ENCODE measurements around the gene NFATC1.
"Not testable (repeated sequence)": the region's sequence is repeated elsewhere in the genome, so short reads cannot be mapped to it uniquely, and the experiment has no call there.

Gene NFATC1

DNA sequence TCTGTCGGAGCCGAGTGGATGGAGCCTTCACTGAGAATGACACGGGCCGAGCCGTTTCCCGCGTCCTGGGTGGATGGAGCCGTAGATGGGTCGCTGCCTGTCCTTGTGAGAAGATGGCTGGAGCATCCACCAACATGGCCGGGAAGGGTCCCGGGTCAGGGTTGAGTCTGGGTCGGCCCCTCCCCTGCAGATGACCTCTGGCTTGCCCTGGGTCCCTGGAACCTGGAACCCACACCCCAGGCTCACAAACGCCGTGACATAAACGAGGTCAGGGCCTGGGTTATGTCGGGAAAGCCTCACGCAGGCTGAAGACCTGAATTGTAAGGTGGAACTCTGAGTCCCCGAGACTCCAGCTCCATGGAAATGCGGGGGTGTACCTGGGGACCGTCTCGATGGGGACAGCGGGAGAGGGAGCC lies 94.9 kb downstream of the NFATC1 start:
- DNase-seq (ENCODE audit: low read depth) = no peak

DNA sequence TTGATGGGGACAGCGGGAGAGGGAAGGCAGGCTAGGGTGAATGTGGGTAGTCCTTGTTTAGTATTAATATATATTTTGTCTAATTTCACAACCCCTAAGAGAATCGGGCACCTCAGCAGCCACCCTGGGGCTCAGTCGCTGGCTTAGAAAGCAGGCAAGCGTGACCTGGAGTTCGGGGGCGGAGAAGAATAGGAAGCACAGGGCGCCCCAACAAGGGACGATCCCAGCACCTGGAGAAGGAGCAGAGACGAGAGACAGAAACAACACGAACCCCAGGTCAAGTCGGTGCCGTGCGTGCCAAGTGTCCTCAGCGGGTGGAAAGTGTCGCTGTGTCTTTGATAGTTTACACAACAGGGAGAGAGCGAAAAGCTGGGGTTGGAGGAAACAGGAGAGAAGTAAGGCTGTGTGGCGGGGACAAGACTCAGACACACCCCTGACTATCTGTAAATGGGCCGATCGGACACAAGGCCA lies 95.4 kb downstream of the NFATC1 start:
- no peak for DNase-seq (ENCODE audit: low read depth)

- DNase-seq (ENCODE audit: low read depth) = no peak
Observed at GRCh38 chr18:79493211-79493800, 97.6 kb downstream of the NFATC1 start.

GRCh38 chr18:79493801-79494211 lies 98.1 kb downstream of the NFATC1 start:
- no peak for DNase-seq (ENCODE audit: low read depth)

DNA sequence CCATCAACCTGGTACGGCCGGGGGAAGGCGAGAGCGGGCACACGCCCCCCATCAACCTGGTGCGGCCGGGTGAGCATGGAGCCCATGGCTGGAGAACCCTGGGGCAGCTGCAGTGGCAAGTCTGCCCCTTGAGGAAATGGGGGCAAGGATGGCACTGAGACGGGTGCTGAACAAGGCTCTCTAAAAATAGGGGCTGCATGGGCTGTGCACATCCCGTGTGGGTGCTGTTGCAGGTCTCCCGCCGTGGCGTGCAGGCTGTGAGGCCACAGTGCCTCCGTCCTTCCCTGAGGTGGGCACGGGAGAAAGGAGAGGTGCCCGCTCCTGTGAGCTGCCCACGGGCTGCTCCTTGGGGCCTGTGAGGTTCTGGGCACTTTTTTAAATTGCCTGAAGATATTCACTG lies 99.2 kb downstream of the NFATC1 start:
- DNase-seq (ENCODE audit: low read depth) = no peak

- no peak for DNase-seq (ENCODE audit: low read depth)
Observed at GRCh38 chr18:79495591-79496071, 99.9 kb downstream of the NFATC1 start.

- no peak for DNase-seq (ENCODE audit: low read depth)
Observed at GRCh38 chr18:79496237-79496977, 100.7 kb downstream of the NFATC1 start.

DNA sequence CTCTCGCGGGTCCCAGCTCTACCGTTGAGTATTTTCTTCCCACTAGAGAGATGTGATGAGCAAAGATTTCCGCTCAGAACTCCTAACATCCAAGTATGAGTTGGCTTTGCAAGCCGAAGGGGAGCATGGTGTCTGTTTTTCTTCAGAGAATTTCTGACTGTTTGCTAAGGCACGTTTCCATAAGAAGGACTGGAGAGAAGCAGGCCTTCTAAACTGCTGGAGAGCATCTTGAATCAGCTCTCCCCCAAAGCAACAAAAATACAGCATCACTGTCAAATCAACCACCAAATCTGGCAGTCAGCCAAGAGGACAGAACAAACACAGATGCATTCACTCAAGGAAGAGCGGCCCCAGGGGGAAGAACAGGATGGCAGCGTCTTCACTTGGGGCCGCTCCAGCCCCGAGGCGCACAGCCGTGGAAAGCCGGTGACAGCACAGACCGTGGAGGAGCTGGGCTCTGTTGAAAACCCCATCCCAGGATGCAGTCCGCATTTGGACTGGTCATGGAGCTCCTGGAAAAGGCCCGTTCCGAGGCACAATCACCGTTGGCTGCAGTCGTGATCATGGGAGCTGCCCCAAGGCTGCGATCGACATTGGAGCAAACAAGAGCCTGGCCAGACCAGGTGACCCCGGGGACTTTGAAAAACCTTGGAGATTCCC lies 101.4 kb downstream of the NFATC1 start:
- DNase-seq (ENCODE audit: low read depth) = no peak

DNA sequence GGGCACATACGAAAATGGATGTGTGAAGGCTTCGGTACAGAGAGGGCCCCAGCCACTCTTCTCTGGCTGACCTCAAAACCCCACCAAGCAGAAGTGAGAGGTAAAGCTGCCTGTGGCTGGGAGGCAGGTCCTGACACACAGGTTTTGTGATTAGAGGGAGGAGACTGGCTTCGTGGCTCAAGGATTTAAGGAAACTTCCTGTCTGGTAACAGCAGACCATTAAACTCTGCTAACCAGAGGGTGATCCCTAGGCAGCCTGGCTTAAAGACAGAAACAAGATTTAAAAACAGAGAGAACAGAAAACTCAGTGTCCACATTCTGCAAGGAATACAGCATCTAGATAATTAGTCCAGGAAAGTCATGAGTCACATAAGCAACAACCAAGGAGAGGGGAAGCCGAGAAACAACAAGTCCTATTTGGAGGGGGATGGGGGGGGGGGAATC lies 101.9 kb downstream of the NFATC1 start:
- no peak for DNase-seq (ENCODE audit: low read depth)

DNA sequence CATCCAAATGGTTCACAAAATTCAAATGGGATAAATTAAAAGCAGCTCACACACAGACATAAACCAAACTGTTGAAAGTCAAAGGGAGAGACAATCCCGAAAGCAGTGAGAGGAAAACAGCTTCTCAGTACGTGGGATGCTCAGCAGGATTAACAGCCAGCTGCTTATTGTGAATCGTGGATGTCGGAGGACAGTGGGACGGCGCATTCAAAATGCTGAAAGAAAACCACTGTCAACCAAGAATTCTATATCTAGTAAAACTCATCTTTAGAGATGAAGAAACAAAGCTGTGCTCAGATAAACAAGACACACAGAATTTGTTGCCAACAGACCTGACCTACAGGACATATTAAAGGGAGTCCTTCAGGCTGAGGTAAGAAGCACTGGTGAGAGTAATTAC lies 102.9 kb downstream of the NFATC1 start:
- DNase-seq (ENCODE audit: low read depth) = no peak

- DNase-seq (ENCODE audit: low read depth) = no peak
Observed at GRCh38 chr18:79501006-79501405, 105.3 kb downstream of the NFATC1 start.

- DNase-seq (ENCODE audit: low read depth) = no peak
Observed at GRCh38 chr18:79502782-79503181, 107.1 kb downstream of the NFATC1 start.

DNA sequence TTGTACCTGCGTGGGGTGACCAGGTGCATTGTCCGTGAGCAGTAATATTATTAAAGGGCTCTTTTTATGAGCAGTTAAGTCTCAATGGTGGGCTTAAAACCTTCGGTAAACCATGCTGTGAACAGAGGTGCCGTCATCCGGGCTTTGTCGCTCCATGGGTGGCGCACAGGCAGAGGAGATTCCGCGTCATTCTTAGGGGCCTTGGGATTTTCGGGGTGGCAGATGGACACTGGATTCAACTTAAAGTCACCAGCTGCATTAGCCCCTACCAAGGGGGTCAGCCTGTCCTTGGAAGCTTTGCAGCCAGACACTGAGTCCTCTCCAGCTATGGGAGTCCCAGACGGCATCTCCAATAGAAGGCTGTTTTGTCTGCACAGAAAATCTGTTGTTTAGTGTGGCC lies 107.7 kb downstream of the NFATC1 start:
- no peak for DNase-seq (ENCODE audit: low read depth)

- DNase-seq (ENCODE audit: low read depth) = no peak
Observed at GRCh38 chr18:79504034-79504433, 108.3 kb downstream of the NFATC1 start.

GRCh38 chr18:79504495-79504894 lies 108.8 kb downstream of the NFATC1 start:
- not testable (repeated sequence) for DNase-seq (ENCODE audit: low read depth)

GRCh38 chr18:79505465-79505864 lies 109.7 kb downstream of the NFATC1 start:
- not testable (repeated sequence) for DNase-seq (ENCODE audit: low read depth)

DNA sequence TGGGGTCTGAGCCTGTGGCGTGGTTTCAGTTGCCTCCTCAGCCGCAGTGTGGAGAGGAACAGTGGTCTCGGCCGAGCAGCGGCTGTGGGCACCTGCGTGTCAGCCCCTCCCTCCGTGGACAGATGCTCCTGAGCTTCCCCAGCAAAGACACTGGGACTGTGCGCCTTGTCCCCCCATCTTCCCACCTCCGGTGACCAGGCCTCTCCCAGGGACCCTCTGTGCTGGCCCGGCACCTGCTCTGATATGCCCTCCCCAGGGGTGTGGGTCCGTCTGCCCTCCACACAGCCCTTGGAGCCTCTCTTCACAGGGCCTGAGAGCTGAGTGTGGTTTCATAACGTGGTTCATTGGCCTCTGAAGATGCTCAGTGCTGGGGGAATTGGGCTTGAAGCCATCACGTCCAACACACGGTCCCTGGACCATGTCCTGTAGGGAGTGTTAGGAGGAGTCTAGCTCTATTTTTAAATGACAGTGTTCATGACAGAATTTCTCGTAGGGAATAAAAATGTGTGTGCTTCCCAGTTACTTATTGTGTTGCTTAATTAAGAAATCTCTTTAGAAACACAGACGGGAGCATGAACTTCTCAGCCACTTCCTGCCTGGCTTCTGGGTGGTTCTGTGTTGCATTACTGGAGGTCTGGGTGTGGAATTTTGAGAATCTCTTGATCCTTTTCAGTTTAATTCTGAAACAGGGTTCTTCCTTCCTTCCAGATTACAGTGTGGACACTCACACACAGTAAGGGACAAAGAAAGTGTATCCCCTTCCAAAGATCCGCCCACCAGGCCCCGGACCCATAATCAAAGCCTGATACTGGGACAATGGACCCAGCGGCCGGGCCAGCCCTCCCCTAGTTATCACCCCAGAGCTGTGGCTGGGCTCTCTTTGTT lies 110.7 kb downstream of the NFATC1 start:
- no peak for DNase-seq (ENCODE audit: low read depth)

DNA sequence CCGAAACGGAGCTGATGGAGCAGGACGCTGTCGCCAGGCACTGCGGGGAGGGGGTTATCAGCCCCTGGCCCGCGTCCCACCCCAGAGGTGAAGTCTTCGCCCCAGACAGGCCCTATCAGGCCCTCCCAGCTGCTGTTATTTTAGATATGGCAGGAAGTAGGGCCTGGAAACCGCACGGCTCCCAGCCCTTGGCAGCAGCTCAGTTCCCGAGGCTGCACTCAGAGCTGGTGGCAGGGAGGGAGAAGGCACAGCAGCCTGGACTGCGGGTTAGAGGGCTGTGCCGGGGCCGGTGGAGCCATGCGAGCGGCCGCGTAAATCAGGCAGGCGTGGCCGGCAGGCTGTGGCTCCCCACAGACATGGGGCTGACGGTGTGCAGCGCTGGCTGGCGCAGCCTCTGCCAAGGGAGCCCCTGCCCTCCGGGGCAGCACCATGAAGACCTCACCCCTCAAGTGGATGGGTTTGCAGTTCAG lies 111.4 kb downstream of the NFATC1 start:
- no peak for DNase-seq (ENCODE audit: low read depth)

DNA sequence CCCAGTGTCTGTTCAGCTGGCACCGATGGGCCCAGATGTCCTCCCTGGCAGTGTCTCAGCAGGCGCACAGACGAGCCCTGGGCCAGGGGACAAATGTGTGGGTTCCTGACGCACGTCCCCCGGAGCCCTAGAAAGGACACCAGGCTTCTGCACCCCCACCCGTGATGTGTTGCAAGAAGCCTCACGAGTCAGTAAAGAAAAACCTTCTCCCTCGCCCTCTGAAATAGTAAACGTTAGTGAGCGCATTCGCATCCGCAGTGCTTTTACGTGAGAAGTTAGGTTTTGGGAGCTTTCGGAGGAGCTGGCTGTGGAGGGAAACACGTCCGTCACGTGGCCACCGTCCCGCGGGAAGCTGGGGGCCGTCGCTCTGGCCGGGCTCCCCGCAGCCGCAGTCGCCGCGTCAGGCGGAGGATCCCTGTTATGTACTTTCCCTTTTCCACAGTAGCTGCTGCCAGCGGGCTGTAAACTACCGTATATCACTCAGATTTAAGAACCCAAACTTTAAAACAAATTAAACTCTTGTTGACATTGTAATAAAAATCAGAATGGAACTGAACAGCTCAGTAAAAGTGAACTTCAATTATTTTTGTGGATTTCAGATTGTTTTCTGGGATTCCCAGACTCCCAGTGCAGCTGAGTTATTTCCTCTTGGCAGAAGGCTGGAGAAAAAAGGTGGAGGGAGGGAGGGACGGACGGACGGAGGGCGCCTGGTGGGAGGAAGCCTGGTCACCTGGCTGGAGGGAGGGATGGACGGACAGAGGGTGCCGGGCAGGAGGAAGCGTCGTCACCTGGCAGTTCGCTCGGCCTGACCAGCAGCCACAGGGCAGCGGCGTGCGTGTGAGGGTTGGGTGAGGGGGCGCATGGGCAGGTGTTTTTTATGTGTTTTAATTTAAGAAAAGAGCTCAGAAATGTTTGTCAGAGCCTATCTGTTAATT lies 112.1 kb downstream of the NFATC1 start:
- DNase-seq (ENCODE audit: low read depth) = no peak
